Esophagus (tissue), 2 donors: ENCODE measurements around the gene ZNF804A. TPM values are rescaled to one million over a fixed set of nuclear protein-coding genes. Genes with fewer than 3 reads are reported as not detected.
A peak's percentile ranks its signal among the peaks of the same experiment; 100 is the strongest.

ENCODE experiments used
- H3K27ac ChIP-seq, 2 donors: one replicate each; pipeline ENCODE4 v1.5.1; 2013; ENCODE audit warnings: low read depth in 2 of 2, mild to moderate bottlenecking in 2 of 2, inconsistent platforms in 1 of 2, low read length in 1 of 2, moderate library complexity in 1 of 2
- H3K27me3 ChIP-seq, 2 donors: one replicate each; pipeline ENCODE4 v1.6.1; 2013; ENCODE audit warnings: low read length in 2 of 2, control low read depth in 1 of 2, mild to moderate bottlenecking in 1 of 2; ENCODE audit not compliant: insufficient read depth in 2 of 2, control insufficient read depth in 1 of 2
- H3K36me3 ChIP-seq, 2 donors: one replicate each; pipeline ENCODE4 v1.6.1; 2013; ENCODE audit warnings: low read length in 1 of 2; ENCODE audit not compliant: control insufficient read depth in 2 of 2, insufficient read depth in 2 of 2
- H3K4me1 ChIP-seq, 2 donors: one replicate each; pipeline ENCODE4 v1.6.1; 2013; ENCODE audit warnings: low read length in 1 of 2; ENCODE audit not compliant: control insufficient read depth in 2 of 2, insufficient read depth in 2 of 2
- H3K4me3 ChIP-seq, 2 donors: one replicate each; pipeline ENCODE4 v1.5.1; 2013; ENCODE audit warnings: low read length in 2 of 2, mild to moderate bottlenecking in 2 of 2, low read depth in 1 of 2, moderate library complexity in 1 of 2
- H3K9me3 ChIP-seq, 2 donors: one replicate each; pipeline ENCODE4 v1.6.1; 2013; ENCODE audit warnings: mild to moderate bottlenecking in 2 of 2, low read depth in 1 of 2, low read length in 1 of 2, moderate library complexity in 1 of 2; ENCODE audit not compliant: control insufficient read depth in 2 of 2, insufficient read depth in 1 of 2
- WGBS, 2 donors: extraction: QIAGEN DNeasy Blood & Tissue Kit; methylation state at CpG; one replicate each; pipeline ENCODE4 v1.1.7; 2013; 5-methylcytosine and 5-hydroxymethylcytosine counted together
- polyA plus RNA-seq, 2 donors: library from polyadenylated mRNA; stranded (reverse); fragments of 200-250 nt; gene quantifications; one replicate each; pipeline ENCODE4 v1.2.3, GENCODE V29; 2013
- donor health status: healthy with polysubstance abuse.
- donor health status: Bipolar disorder and iron deficiency.

Gene ZNF804A
- under 1 TPM in 1 of 2 donors, not detected in 1; 0.01 TPM for polyA plus RNA-seq

DNA sequence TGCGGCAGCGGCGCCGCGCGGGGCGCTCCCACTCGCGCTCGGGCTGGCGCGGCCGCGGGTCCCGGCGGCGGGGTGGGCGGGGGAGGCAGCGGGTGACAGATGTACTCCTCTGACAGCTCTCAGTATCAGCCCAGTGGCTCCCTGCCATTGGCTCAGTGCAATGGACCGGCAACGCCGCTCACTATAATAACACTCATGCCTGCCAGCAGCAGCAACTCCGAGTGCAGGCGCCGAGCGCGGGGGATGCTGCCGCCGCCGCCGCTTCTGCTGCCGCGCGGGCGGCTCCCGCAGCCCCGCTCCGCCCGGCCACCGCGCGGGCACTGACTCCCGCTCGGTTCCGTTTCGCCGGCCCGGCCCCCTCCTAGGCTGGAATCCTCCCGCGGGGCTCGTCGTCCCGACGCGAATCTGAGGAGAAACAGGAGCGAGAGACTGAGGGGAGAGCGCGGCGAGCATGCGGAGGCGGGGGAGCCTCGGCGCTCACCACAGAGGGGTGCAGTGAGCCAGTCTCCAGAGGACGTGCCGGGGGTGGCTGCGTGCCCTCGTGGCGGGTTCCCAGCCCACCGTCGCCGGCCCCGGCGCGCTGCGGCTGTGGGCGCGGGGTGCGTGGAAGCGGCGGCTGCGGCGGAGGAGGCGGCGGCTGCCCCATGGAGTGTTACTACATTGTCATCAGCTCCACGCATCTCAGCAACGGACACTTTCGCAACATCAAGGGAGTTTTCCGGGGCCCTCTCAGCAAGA lies at the start of gene ZNF804A:
ZNF804A (plus strand) TSS at position 214 of the 738 bp plus-strand sequence; CDS start at position 645, 431 bp downstream.
- Histone ChIP-seq H3K9me3 (no peaks in the 10 kb centered on the region), H3K4me1 (peaks cover 0 to 5% of the 10 kb centered on the region in 2 donors), H3K27ac (peak within 1 kb of the TSS in 1 of 2 donors; percentile 17), H3K36me3 (no peaks in the 10 kb centered on the region), H3K27me3 (peaks cover 0 to 3% of the 10 kb centered on the region in 2 donors), H3K4me3 (peak within 1 kb of the TSS; percentile 57 to 58)
- WGBS, 2 donors: 1 to 2% methylated on average over 85 to 88 of the region's 88 CpGs

DNA sequence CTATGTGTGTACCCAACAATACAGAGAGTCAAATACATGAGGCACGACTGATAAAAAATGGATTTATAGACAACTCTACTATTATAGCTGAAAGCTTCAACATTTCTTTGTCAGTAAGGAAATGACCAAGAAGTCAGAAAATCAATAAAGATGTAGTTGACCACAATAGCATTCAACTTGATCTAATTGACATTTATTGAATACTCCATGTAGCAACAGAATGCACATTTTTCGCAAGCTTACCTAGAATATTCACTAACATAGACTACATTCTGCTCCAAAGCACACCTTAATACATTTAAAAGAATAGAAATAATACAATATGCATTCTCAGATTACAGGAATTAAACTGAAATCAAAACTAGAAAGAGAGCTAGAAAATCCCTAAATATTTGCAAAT lies 49.2 kb upstream of the ZNF804A start:
- H3K36me3 ChIP-seq: no peaks in the 10 kb centered on the region
- no peaks in the 10 kb centered on the region for H3K9me3 ChIP-seq
- no peak overlapping the region for H3K27ac ChIP-seq
- H3K4me1 ChIP-seq: no peaks in the 10 kb centered on the region
- WGBS, 2 donors: 77 to 85% methylated on average over 2 of the region's 2 CpGs
- no peak overlapping the region for H3K4me3 ChIP-seq
- no peaks in the 10 kb centered on the region for H3K27me3 ChIP-seq

DNA sequence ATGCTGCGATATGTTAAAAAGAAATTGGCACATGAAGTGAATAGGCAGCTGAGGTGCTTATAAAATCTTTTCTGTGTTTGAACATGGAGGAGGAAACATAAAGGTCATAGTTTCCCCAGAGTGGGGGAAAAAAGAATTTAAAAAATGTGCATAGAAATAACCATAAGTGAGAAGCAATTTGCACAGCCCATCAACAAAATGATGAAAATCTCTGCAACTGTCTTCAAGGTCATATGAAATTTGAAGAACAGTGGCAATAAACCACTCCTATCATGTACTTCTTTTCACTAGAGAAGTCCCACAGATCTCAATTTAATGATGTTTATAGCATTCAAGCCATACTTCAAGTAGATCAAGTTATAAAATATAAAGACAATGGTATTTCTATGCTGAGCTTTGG lies 46.7 kb upstream of the ZNF804A start:
- Histone ChIP-seq H3K9me3 (no peaks in the 10 kb centered on the region), H3K27me3 (no peaks in the 10 kb centered on the region), H3K4me1 (no peaks in the 10 kb centered on the region), H3K4me3 (no peak overlapping the region), H3K27ac (no peak overlapping the region), H3K36me3 (no peaks in the 10 kb centered on the region)
- 78 to 86% methylated on average over 1 of the region's 1 CpG for WGBS, 2 donors

- Histone ChIP-seq H3K4me3 (no peak overlapping the region), H3K9me3 (peaks cover 2% of the 10 kb centered on the region in 2 donors), H3K27ac (no peak overlapping the region), H3K4me1 (no peaks in the 10 kb centered on the region), H3K36me3 (no peaks in the 10 kb centered on the region), H3K27me3 (no peaks in the 10 kb centered on the region)
Observed at GRCh38 chr2:184554736-184555135, 43.6 kb upstream of the ZNF804A start.

- Histone ChIP-seq H3K27ac (no peak overlapping the region), H3K4me3 (no peak overlapping the region), H3K36me3 (no peaks in the 10 kb centered on the region), H3K4me1 (no peaks in the 10 kb centered on the region), H3K9me3 (peaks cover 7 to 8% of the 10 kb centered on the region in 2 donors), H3K27me3 (no peaks in the 10 kb centered on the region)
- WGBS, 2 donors: 83 to 87% methylated on average over 5 of the region's 5 CpGs
Observed at GRCh38 chr2:184555352-184555751, 43.0 kb upstream of the ZNF804A start.

DNA sequence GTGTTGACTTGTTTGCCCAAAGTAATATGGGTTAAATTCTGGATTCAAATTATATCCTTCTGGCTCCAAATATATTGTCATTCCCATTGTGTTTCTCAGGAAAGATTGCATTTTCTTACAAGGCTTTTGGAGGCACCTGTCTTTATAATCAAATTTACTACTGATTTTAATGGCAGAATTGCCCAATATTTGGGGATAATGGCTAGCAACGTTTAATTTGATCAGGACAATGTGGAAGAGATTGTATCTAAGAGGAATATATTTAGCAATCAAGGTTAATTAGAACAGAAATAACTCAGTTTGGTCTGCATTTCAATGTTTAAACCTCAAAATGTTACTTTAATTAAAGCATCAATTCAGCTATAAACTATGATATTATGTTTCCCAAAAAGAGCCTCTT lies 41.7 kb upstream of the ZNF804A start:
- WGBS, 2 donors: 55 to 57% methylated on average over 1 of the region's 1 CpG
- no peak overlapping the region for H3K4me3 ChIP-seq
- H3K4me1 ChIP-seq: no peaks in the 10 kb centered on the region
- H3K27ac ChIP-seq: no peak overlapping the region
- H3K36me3 ChIP-seq: no peaks in the 10 kb centered on the region
- no peaks in the 10 kb centered on the region for H3K27me3 ChIP-seq
- peaks cover 11% of the 10 kb centered on the region in 2 donors for H3K9me3 ChIP-seq

GRCh38 chr2:184558713-184559464 lies 39.4 kb upstream of the ZNF804A start:
- no peak overlapping the region for H3K4me3 ChIP-seq
- WGBS, 2 donors: 76 to 82% methylated on average over 5 of the region's 5 CpGs
- no peaks in the 10 kb centered on the region for H3K36me3 ChIP-seq
- H3K27ac ChIP-seq: no peak overlapping the region
- H3K4me1 ChIP-seq: no peaks in the 10 kb centered on the region
- H3K27me3 ChIP-seq: no peaks in the 10 kb centered on the region
- peaks cover 11% of the 10 kb centered on the region in 2 donors for H3K9me3 ChIP-seq

DNA sequence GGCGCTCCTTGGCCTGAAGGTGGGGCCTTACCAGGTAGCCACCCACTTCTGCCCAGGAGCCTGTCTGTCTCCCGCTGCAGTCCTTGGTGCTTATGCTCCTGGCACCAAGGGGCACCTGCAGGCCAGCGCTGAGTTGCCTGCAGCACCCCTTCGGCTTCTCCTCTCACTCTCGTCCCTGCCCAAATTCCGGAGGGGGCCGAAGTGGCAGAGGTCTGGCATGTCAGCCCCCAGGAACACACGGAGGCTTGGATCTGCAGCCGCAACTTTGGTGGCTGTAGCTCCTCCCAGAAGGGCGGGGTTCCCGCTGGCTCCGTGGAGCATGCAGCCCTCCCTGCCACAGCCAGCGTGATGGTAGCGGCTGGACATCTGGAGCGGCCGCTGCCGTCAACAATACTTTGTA lies 37.7 kb upstream of the ZNF804A start:
- Histone ChIP-seq H3K27me3 (no peaks in the 10 kb centered on the region), H3K36me3 (no peaks in the 10 kb centered on the region), H3K27ac (no peak overlapping the region), H3K9me3 (peaks cover 11% of the 10 kb centered on the region in 2 donors), H3K4me1 (no peaks in the 10 kb centered on the region), H3K4me3 (no peak overlapping the region)
- WGBS, 2 donors: 92 to 94% methylated on average over 17 of the region's 17 CpGs

DNA sequence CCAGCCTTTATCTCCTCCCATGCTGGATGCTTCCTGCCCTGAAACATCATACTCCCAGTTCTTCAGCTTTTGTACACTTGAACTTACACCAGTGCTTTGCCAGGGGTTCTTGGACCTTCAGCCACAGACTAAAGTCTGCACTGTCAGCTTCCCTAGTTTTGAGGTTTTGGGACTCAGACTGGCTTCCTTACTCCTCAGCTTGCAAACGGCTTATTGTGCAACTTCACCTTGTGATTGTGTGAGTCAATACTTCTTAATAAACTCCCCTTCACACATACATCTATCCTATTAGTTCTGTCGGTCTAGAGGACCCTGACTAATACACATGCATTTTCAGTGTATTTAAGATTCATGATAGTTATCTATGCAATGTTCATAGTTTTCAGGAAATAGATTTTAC lies 35.8 kb upstream of the ZNF804A start:
- Histone ChIP-seq H3K4me3 (no peak overlapping the region), H3K9me3 (peaks cover 11% of the 10 kb centered on the region in 2 donors), H3K27ac (no peak overlapping the region), H3K36me3 (no peaks in the 10 kb centered on the region), H3K4me1 (no peaks in the 10 kb centered on the region), H3K27me3 (no peaks in the 10 kb centered on the region)
- WGBS, 2 donors: 56 to 70% methylated on average over 2 of the region's 2 CpGs
